Measurements from ENCODE around the gene THSD4. TPM values are rescaled to one million over a fixed set of nuclear protein-coding genes. Genes with fewer than 3 reads are reported as not detected.

The THSD4 gene
- polyA plus RNA-seq, 1 donor from 2014 or later = 0.46 TPM

DNA sequence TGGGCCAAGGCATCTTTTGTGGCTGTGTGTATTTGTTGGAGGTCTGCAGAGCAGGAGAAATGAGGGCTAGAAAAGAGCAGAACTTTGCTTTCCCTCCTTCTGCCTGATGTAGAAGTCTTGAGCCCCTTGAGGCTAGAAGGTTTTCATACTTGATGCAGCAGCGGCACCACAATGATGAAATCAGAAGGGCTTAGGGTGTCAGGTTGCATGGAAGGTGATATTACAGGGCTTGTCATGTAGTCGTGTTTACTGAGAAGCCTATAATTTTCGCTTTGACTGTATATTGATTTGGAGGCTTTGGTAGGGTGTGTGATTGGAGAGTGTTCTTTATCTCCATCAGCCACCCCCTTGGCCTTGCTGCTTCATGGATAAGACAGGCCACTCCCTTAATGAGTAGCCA is 339.8 kb downstream of the THSD4 start:
- H4K20me1 ChIP-seq (ENCODE audit: insufficient read depth) = no peaks in the 10 kb centered on the region
- no peaks in the 10 kb centered on the region for H3K27me3 ChIP-seq (ENCODE audit: insufficient read depth, low read depth, low read length)
- H3K27ac ChIP-seq (ENCODE audit: low read length) = no peak overlapping the region
- no peaks in the 10 kb centered on the region for H3K36me3 ChIP-seq (ENCODE audit: insufficient read depth, low read length)
- TF ChIP-seq POLR2AphosphoS5 (IDR thresholded peaks at IDR 0.05) (no peak), SMC3 (conservative IDR thresholded peaks at IDR 0.05; ENCODE audit: poor library complexity) (no peak), EP300 (conservative IDR thresholded peaks at IDR 0.05; ENCODE audit: poor library complexity, severe bottlenecking) (no peak), MXI1 (conservative IDR thresholded peaks at IDR 0.05; ENCODE audit: poor library complexity, severe bottlenecking) (no peak), TAF1 (IDR thresholded peaks at IDR 0.05; ENCODE audit: low read depth) (no peak), EZH2 (IDR thresholded peaks at IDR 0.05; ENCODE audit: borderline replicate concordance, insufficient read depth, low read length, poor library complexity, severe bottlenecking) (no peak), RAD21 (conservative IDR thresholded peaks at IDR 0.05) (no peak)
- TF ChIP-seq, protein P1, sequence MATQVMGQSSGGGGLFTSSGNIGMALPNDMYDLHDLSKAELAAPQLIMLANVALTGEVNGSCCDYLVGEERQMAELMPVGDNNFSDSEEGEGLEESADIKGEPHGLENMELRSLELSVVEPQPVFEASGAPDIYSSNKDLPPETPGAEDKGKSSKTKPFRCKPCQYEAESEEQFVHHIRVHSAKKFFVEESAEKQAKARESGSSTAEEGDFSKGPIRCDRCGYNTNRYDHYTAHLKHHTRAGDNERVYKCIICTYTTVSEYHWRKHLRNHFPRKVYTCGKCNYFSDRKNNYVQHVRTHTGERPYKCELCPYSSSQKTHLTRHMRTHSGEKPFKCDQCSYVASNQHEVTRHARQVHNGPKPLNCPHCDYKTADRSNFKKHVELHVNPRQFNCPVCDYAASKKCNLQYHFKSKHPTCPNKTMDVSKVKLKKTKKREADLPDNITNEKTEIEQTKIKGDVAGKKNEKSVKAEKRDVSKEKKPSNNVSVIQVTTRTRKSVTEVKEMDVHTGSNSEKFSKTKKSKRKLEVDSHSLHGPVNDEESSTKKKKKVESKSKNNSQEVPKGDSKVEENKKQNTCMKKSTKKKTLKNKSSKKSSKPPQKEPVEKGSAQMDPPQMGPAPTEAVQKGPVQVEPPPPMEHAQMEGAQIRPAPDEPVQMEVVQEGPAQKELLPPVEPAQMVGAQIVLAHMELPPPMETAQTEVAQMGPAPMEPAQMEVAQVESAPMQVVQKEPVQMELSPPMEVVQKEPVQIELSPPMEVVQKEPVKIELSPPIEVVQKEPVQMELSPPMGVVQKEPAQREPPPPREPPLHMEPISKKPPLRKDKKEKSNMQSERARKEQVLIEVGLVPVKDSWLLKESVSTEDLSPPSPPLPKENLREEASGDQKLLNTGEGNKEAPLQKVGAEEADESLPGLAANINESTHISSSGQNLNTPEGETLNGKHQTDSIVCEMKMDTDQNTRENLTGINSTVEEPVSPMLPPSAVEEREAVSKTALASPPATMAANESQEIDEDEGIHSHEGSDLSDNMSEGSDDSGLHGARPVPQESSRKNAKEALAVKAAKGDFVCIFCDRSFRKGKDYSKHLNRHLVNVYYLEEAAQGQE (IDR thresholded peaks at IDR 0.05; ENCODE audit: borderline replicate concordance) = no peak
- TF ChIP-seq, protein P2, sequence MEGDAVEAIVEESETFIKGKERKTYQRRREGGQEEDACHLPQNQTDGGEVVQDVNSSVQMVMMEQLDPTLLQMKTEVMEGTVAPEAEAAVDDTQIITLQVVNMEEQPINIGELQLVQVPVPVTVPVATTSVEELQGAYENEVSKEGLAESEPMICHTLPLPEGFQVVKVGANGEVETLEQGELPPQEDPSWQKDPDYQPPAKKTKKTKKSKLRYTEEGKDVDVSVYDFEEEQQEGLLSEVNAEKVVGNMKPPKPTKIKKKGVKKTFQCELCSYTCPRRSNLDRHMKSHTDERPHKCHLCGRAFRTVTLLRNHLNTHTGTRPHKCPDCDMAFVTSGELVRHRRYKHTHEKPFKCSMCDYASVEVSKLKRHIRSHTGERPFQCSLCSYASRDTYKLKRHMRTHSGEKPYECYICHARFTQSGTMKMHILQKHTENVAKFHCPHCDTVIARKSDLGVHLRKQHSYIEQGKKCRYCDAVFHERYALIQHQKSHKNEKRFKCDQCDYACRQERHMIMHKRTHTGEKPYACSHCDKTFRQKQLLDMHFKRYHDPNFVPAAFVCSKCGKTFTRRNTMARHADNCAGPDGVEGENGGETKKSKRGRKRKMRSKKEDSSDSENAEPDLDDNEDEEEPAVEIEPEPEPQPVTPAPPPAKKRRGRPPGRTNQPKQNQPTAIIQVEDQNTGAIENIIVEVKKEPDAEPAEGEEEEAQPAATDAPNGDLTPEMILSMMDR (IDR thresholded peaks at IDR 0.05; ENCODE audit: poor library complexity, severe bottlenecking) = no peak
- H3K4me3 ChIP-seq (ENCODE audit: low read length) = no peak overlapping the region
- no peaks in the 10 kb centered on the region for H3K9me2 ChIP-seq (ENCODE audit: insufficient read depth, low read length)
- no peak overlapping the region for H2AFZ ChIP-seq (ENCODE audit: low read depth, low read length)
- no peak overlapping the region for H3K4me2 ChIP-seq (ENCODE audit: low read length)
- no peaks in the 10 kb centered on the region for H3K79me2 ChIP-seq (replicated peaks; ENCODE audit: insufficient read depth, low read length)
- H3K9ac ChIP-seq (ENCODE audit: low read length) = no peak overlapping the region
- H3F3A ChIP-seq (ENCODE audit: insufficient read depth, low read length, poor library complexity, severe bottlenecking) = no peaks in the 10 kb centered on the region
- H3K9me3 ChIP-seq (ENCODE audit: low read length) = no peaks in the 10 kb centered on the region

DNA sequence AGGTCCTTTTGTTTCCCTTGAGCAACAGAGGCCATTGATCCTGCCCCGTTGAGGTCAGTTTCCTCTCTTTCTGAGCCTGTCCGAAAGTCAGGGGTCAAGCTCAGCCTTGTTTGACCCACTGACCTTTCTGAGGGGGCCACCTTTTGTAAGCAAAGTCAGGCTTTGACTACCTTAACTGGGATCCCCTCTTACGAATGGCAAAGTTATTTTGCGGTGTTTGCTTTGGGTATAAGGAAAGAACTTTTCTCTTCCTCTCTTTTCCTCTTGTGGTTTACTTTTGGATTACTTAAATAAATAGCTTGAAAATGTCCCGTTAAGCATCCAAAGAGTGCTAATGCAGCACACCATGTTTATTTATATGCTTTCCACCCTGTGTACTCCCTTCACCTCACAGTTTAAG is 340.6 kb downstream of the THSD4 start:
- Histone ChIP-seq H3K9me3 (ENCODE audit: low read length) (no peaks in the 10 kb centered on the region), H3K9me2 (ENCODE audit: insufficient read depth, low read length) (no peaks in the 10 kb centered on the region), H3F3A (ENCODE audit: insufficient read depth, low read length, poor library complexity, severe bottlenecking) (no peaks in the 10 kb centered on the region), H2AFZ (ENCODE audit: low read depth, low read length) (no peak overlapping the region), H4K20me1 (ENCODE audit: insufficient read depth) (no peaks in the 10 kb centered on the region), H3K4me3 (ENCODE audit: low read length) (no peak overlapping the region), H3K9ac (ENCODE audit: low read length) (no peak overlapping the region), H3K36me3 (ENCODE audit: insufficient read depth, low read length) (no peaks in the 10 kb centered on the region), H3K27ac (ENCODE audit: low read length) (no peak overlapping the region), H3K79me2 (replicated peaks; ENCODE audit: insufficient read depth, low read length) (no peaks in the 10 kb centered on the region), H3K27me3 (ENCODE audit: insufficient read depth, low read depth, low read length) (no peaks in the 10 kb centered on the region), H3K4me2 (ENCODE audit: low read length) (no peak overlapping the region)
- TF ChIP-seq, protein P2 (IDR thresholded peaks at IDR 0.05; ENCODE audit: poor library complexity, severe bottlenecking) = no peak
- no peak for TF ChIP-seq MXI1 (conservative IDR thresholded peaks at IDR 0.05; ENCODE audit: poor library complexity, severe bottlenecking)
- TF ChIP-seq EZH2 (IDR thresholded peaks at IDR 0.05; ENCODE audit: borderline replicate concordance, insufficient read depth, low read length, poor library complexity, severe bottlenecking) = no peak
- TF ChIP-seq POLR2AphosphoS5 (IDR thresholded peaks at IDR 0.05) = no peak
- no peak for TF ChIP-seq SMC3 (conservative IDR thresholded peaks at IDR 0.05; ENCODE audit: poor library complexity)
- TF ChIP-seq TAF1 (IDR thresholded peaks at IDR 0.05; ENCODE audit: low read depth) = no peak
- TF ChIP-seq EP300 (conservative IDR thresholded peaks at IDR 0.05; ENCODE audit: poor library complexity, severe bottlenecking) = no peak
- TF ChIP-seq RAD21 (conservative IDR thresholded peaks at IDR 0.05) = no peak
- TF ChIP-seq, protein P1 (IDR thresholded peaks at IDR 0.05; ENCODE audit: borderline replicate concordance) = no peak

Measured in neural cell (in vitro differentiated cells).